ENCODE results near the gene MAP3K12. TPM values are rescaled to one million over a fixed set of nuclear protein-coding genes. Genes with fewer than 3 reads are reported as not detected.

Gene MAP3K12
- total and polyA plus RNA-seq, 2 of the 13 experiments (the other 11 are each of a cell fraction or from before 2014, with no cell fraction given) = 0.20 to 1.1 TPM

GRCh38 chr12:53501615-53502181 lies 2.4 kb upstream of the MAP3K12 start (continued):
- no peak for TF ChIP-seq KLF13 (CRISPR knock-in tag; IDR thresholded peaks at IDR 0.05)
- no peak for TF ChIP-seq EEA1 (CRISPR knock-in tag; IDR thresholded peaks at IDR 0.05; ENCODE audit: borderline replicate concordance)
- TF ChIP-seq AGO1 (IDR thresholded peaks at IDR 0.05; ENCODE audit: low read depth, low read length, poor library complexity, severe bottlenecking) = peak; percentile 0
- no peak for TF ChIP-seq SRY (CRISPR knock-in tag; IDR thresholded peaks at IDR 0.05)
- TF ChIP-seq KDM5A (IDR thresholded peaks at IDR 0.05; ENCODE audit: borderline replicate concordance, low read length) = peak; percentile 30; the same call in 1 of the 2 replicates
- no peak for TF ChIP-seq ZNF382 (CRISPR knock-in tag; IDR thresholded peaks at IDR 0.05; ENCODE audit: borderline replicate concordance)
- TF ChIP-seq ZNF124 (CRISPR knock-in tag; IDR thresholded peaks at IDR 0.05) = 0 out of 2 replicates have a peak, but pooled peaks have one; percentile 8
- no peak for TF ChIP-seq NPAS2 (CRISPR knock-in tag; IDR thresholded peaks at IDR 0.05; ENCODE audit: borderline replicate concordance)
- TF ChIP-seq PAX8 (CRISPR knock-in tag; IDR thresholded peaks at IDR 0.05; ENCODE audit: borderline replicate concordance) = no peak
- 0 out of 2 replicates have a peak, but pooled peaks have one; percentile 51 for TF ChIP-seq ZNF354B (CRISPR knock-in tag; IDR thresholded peaks at IDR 0.05)
- TF ChIP-seq, protein P1, sequence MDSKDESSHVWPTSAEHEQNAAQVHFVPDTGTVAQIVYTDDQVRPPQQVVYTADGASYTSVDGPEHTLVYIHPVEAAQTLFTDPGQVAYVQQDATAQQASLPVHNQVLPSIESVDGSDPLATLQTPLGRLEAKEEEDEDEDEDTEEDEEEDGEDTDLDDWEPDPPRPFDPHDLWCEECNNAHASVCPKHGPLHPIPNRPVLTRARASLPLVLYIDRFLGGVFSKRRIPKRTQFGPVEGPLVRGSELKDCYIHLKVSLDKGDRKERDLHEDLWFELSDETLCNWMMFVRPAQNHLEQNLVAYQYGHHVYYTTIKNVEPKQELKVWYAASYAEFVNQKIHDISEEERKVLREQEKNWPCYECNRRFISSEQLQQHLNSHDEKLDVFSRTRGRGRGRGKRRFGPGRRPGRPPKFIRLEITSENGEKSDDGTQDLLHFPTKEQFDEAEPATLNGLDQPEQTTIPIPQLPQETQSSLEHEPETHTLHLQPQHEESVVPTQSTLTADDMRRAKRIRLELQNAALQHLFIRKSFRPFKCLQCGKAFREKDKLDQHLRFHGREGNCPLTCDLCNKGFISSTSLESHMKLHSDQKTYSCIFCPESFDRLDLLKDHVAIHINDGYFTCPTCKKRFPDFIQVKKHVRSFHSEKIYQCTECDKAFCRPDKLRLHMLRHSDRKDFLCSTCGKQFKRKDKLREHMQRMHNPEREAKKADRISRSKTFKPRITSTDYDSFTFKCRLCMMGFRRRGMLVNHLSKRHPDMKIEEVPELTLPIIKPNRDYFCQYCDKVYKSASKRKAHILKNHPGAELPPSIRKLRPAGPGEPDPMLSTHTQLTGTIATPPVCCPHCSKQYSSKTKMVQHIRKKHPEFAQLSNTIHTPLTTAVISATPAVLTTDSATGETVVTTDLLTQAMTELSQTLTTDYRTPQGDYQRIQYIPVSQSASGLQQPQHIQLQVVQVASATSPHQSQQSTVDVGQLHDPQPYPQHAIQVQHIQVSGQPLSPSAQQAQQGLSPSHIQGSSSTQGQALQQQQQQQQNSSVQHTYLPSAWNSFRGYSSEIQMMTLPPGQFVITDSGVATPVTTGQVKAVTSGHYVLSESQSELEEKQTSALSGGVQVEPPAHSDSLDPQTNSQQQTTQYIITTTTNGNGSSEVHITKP (CRISPR knock-in tag; IDR thresholded peaks at IDR 0.05; ENCODE audit: low read depth) = no peak; the same call in 1 of the 2 replicates
- no peak for TF ChIP-seq RELA (CRISPR knock-in tag; IDR thresholded peaks at IDR 0.05)
- TF ChIP-seq POLR2G (IDR thresholded peaks at IDR 0.05; ENCODE audit: low read depth, low read length) = 0 out of 2 replicates have a peak, but pooled peaks have one; percentile 13
- TF ChIP-seq, protein P2, sequence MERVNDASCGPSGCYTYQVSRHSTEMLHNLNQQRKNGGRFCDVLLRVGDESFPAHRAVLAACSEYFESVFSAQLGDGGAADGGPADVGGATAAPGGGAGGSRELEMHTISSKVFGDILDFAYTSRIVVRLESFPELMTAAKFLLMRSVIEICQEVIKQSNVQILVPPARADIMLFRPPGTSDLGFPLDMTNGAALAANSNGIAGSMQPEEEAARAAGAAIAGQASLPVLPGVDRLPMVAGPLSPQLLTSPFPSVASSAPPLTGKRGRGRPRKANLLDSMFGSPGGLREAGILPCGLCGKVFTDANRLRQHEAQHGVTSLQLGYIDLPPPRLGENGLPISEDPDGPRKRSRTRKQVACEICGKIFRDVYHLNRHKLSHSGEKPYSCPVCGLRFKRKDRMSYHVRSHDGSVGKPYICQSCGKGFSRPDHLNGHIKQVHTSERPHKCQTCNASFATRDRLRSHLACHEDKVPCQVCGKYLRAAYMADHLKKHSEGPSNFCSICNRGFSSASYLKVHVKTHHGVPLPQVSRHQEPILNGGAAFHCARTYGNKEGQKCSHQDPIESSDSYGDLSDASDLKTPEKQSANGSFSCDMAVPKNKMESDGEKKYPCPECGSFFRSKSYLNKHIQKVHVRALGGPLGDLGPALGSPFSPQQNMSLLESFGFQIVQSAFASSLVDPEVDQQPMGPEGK (CRISPR knock-in tag; IDR thresholded peaks at IDR 0.05) = no peak
- no peak for TF ChIP-seq ZKSCAN8 (CRISPR knock-in tag; IDR thresholded peaks at IDR 0.05; ENCODE audit: borderline replicate concordance)

Data from HepG2 (cell line).